Nephron (organoid): ENCODE measurements around the gene PCDH12.

Source experiments
- H3K27ac Mint-ChIP-seq, 3 experiments: 2 replicates each; pipeline ENCODE4 v1.8.0; 2020; ENCODE audit warnings: mixed read lengths in 3 of 3, mild to moderate bottlenecking in 2 of 3, moderate library complexity in 1 of 3
- H3K27me3 Mint-ChIP-seq: 2 replicates; pipeline ENCODE4 v1.8.0; 2021; ENCODE audit warnings: low read depth, mild to moderate bottlenecking, moderate library complexity, mixed read lengths
- H3K36me3 Mint-ChIP-seq: 2 replicates; pipeline ENCODE4 v1.8.0; 2020; ENCODE audit warnings: low read depth, mixed read lengths
- H3K4me1 Mint-ChIP-seq: 2 replicates; pipeline ENCODE4 v1.8.0; 2020; ENCODE audit warnings: mixed read lengths
- H3K4me3 Mint-ChIP-seq, 3 experiments: 2 replicates each; pipeline ENCODE4 v1.8.0; 2020; ENCODE audit warnings: mild to moderate bottlenecking in 3 of 3, mixed read lengths in 3 of 3, moderate library complexity in 2 of 3
- H3K9me3 Mint-ChIP-seq: 2 replicates; pipeline ENCODE4 v1.8.0; 2020; ENCODE audit warnings: mixed read lengths
- CTCF ChIP-seq, 3 experiments: fragments of 200-600 bp; sonication (generic); IDR thresholded peaks; one replicate each; pipeline ENCODE4 v1.5.0; 2021; ENCODE audit warnings: antibody characterized with exemption in 3 of 3; ENCODE audit not compliant: unreplicated experiment in 3 of 3

Gene PCDH12

GRCh38 chr5:141914797-141915196 lies 43.2 kb downstream of the PCDH12 start:
- peak overlapping the region; percentile 42 to 75 (median 61) for H3K4me3 Mint-ChIP-seq
- H3K9me3 Mint-ChIP-seq: no peaks in the 10 kb centered on the region
- no peaks in the 10 kb centered on the region for H3K36me3 Mint-ChIP-seq
- H3K27ac Mint-ChIP-seq: peak overlapping the region in 1 of 3 experiments; percentile 29
- peaks cover 33% of the 10 kb centered on the region for H3K27me3 Mint-ChIP-seq
- TF ChIP-seq CTCF (IDR thresholded peaks at IDR 0.05; ENCODE audit: unreplicated experiment in 3 of 3): no peak
- peaks cover 15% of the 10 kb centered on the region for H3K4me1 Mint-ChIP-seq

- peaks cover 15% of the 10 kb centered on the region for H3K4me1 Mint-ChIP-seq
- TF ChIP-seq CTCF (IDR thresholded peaks at IDR 0.05; ENCODE audit: unreplicated experiment in 3 of 3): peak; percentile 27 to 48 (median 31)
- no peaks in the 10 kb centered on the region for H3K36me3 Mint-ChIP-seq
- peaks cover 33% of the 10 kb centered on the region for H3K27me3 Mint-ChIP-seq
- H3K27ac Mint-ChIP-seq: peak overlapping the region in 1 of 3 experiments; percentile 13
- H3K4me3 Mint-ChIP-seq: peak overlapping the region; percentile 61 to 74 (median 63)
- H3K9me3 Mint-ChIP-seq: no peaks in the 10 kb centered on the region
These were observed 43.7 kb downstream of the PCDH12 start for GRCh38 chr5:141914199-141914743.

GRCh38 chr5:141913560-141914198 lies 44.3 kb downstream of the PCDH12 start:
- Mint-ChIP-seq H3K4me3 (peak overlapping the region; percentile 61 to 74 (median 63)), H3K27me3 (peaks cover 33% of the 10 kb centered on the region), H3K9me3 (no peaks in the 10 kb centered on the region), H3K36me3 (no peaks in the 10 kb centered on the region), H3K4me1 (peaks cover 15% of the 10 kb centered on the region), H3K27ac (peak overlapping the region; percentile 13 to 60 (median 52))
- no peak for TF ChIP-seq CTCF (IDR thresholded peaks at IDR 0.05; ENCODE audit: unreplicated experiment in 3 of 3)

GRCh38 chr5:141910271-141910673 lies 47.7 kb downstream of the PCDH12 start:
- H3K27me3 Mint-ChIP-seq: peaks cover 15% of the 10 kb centered on the region
- no peaks in the 10 kb centered on the region for H3K9me3 Mint-ChIP-seq
- H3K27ac Mint-ChIP-seq: no peak overlapping the region
- peaks cover 15% of the 10 kb centered on the region for H3K4me1 Mint-ChIP-seq
- no peak overlapping the region for H3K4me3 Mint-ChIP-seq
- no peak for TF ChIP-seq CTCF (IDR thresholded peaks at IDR 0.05; ENCODE audit: unreplicated experiment in 3 of 3)
- H3K36me3 Mint-ChIP-seq: no peaks in the 10 kb centered on the region

- TF ChIP-seq CTCF (IDR thresholded peaks at IDR 0.05; ENCODE audit: unreplicated experiment in 3 of 3): no peak
- peaks cover 11% of the 10 kb centered on the region for H3K27me3 Mint-ChIP-seq
- no peaks in the 10 kb centered on the region for H3K9me3 Mint-ChIP-seq
- no peak overlapping the region for H3K4me3 Mint-ChIP-seq
- no peak overlapping the region for H3K27ac Mint-ChIP-seq
- peaks cover 12% of the 10 kb centered on the region for H3K4me1 Mint-ChIP-seq
- no peaks in the 10 kb centered on the region for H3K36me3 Mint-ChIP-seq
These were observed 48.8 kb downstream of the PCDH12 start for GRCh38 chr5:141909212-141909611.

- Mint-ChIP-seq H3K36me3 (no peaks in the 10 kb centered on the region), H3K4me3 (no peak overlapping the region), H3K27ac (no peak overlapping the region), H3K9me3 (no peaks in the 10 kb centered on the region), H3K4me1 (peaks cover 14% of the 10 kb centered on the region), H3K27me3 (peaks cover 9% of the 10 kb centered on the region)
- TF ChIP-seq CTCF (IDR thresholded peaks at IDR 0.05; ENCODE audit: unreplicated experiment in 3 of 3): no peak
These were observed 49.2 kb downstream of the PCDH12 start for GRCh38 chr5:141908796-141909195.
